Fibroblast of lung (primary cell): ENCODE measurements around the gene MB21D2. TPM values are rescaled to one million over a fixed set of nuclear protein-coding genes. Genes with fewer than 3 reads are reported as not detected.

Experiments used
- DNase-seq, 2 donors: peaks; one replicate each; pipeline versions ENCODE4 v3.0.0 to v3.0.0-alpha.2; 2010; ENCODE audit warnings: low read depth in 2 of 2
- H2AFZ ChIP-seq: 2 replicates; pipeline ENCODE4 v1.5.1; 2012; ENCODE audit warnings: low read length, control low read depth, inconsistent platforms
- H3K27ac ChIP-seq: 2 replicates; pipeline ENCODE4 v1.5.1; 2011; ENCODE audit warnings: low read length, control low read depth; ENCODE audit not compliant: insufficient read depth
- H3K27me3 ChIP-seq: 2 replicates; pipeline ENCODE4 v1.5.1; 2011; ENCODE audit warnings: mild to moderate bottlenecking, low read length; ENCODE audit not compliant: control insufficient read depth, insufficient read depth
- H3K36me3 ChIP-seq: 2 replicates; pipeline ENCODE4 v1.5.1; 2011; ENCODE audit warnings: low read length; ENCODE audit not compliant: control insufficient read depth, insufficient read depth
- H3K4me1 ChIP-seq: 2 replicates; pipeline ENCODE4 v1.5.1; 2011; ENCODE audit warnings: low read length; ENCODE audit not compliant: control insufficient read depth, insufficient read depth; ENCODE audit errors: extremely low read depth
- H3K4me2 ChIP-seq: 2 replicates; pipeline ENCODE4 v1.5.1; 2011; ENCODE audit warnings: low read length, control low read depth; ENCODE audit not compliant: insufficient read depth; ENCODE audit errors: extremely low read depth
- H3K4me3 ChIP-seq, 4 experiments: fragments of 200-600 bp in 1 of 4; sonication (generic) in 1 of 4; replicated peaks in 1 of 4; 2 replicates each; pipeline ENCODE4 v1.5.1; 2011 to 2016; ENCODE audit warnings: low read length in 4 of 4, low read depth in 3 of 4, mild to moderate bottlenecking in 3 of 4, control low read depth in 2 of 4, inconsistent platforms in 1 of 4, mixed read lengths in 1 of 4; ENCODE audit not compliant: insufficient read depth in 1 of 4; ENCODE audit errors: control extremely low read depth in 1 of 4
- H3K79me2 ChIP-seq: 2 replicates; pipeline ENCODE4 v1.5.1; 2012; ENCODE audit warnings: mild to moderate bottlenecking, low read length, inconsistent platforms; ENCODE audit not compliant: control insufficient read depth, insufficient read depth
- H3K9ac ChIP-seq: 2 replicates; pipeline ENCODE4 v1.5.1; 2011; ENCODE audit warnings: mild to moderate bottlenecking, low read length, control low read depth; ENCODE audit not compliant: insufficient read depth
- H3K9me3 ChIP-seq: 2 replicates; pipeline ENCODE4 v1.5.1; 2012; ENCODE audit warnings: low read depth, low read length; ENCODE audit not compliant: control insufficient read depth, insufficient read depth
- H4K20me1 ChIP-seq: 2 replicates; pipeline ENCODE4 v1.5.1; 2011; ENCODE audit warnings: low read length; ENCODE audit not compliant: control insufficient read depth, insufficient read depth; ENCODE audit errors: extremely low read depth
- CTCF ChIP-seq, 2 donors: IDR thresholded peaks in 1 of 2; conservative IDR thresholded peaks in 1 of 2; 1 replicate in 1 of 2; 2 replicates in 1 of 2; pipeline ENCODE4 v1.5.1; 2011 to 2012; ENCODE audit warnings: low read length in 2 of 2, control low read depth in 1 of 2, inconsistent platforms in 1 of 2, low read depth in 1 of 2, mild to moderate bottlenecking in 1 of 2
- EZH2 ChIP-seq: IDR thresholded peaks from 2 replicates; pipeline ENCODE4 v1.5.1; 2012; ENCODE audit warnings: low read length, control low read depth, mild to moderate bottlenecking; ENCODE audit errors: missing control alignments
- polyA plus RNA-seq, 2 donors: library from polyadenylated mRNA; depleted of rRNA in 1 of 2; stranded (reverse) in 1 of 2; unstranded in 1 of 2; fragments of >200 nt; gene quantifications; 2 replicates each; pipeline ENCODE4 v1.2.1, GENCODE V29; 2011 to 2012; ENCODE audit warnings: missing spikeins in 1 of 2
- total RNA-seq: library from RNA; depleted of rRNA; stranded (reverse); fragments of >200 nt; gene quantifications from 2 replicates; pipeline ENCODE4 v1.2.1, GENCODE V29; 2014

The MB21D2 gene
- total and polyA plus RNA-seq, 2 donors (not counting 1 experiment from before 2014, with no cell fraction given): 3.5 to 11.4 TPM

- no peak for TF ChIP-seq CTCF (conservative IDR thresholded peaks at IDR 0.05 in 1 of 2, IDR thresholded peaks at IDR 0.05 in 1 of 2; ENCODE audit: low read depth in 1 of 2, low read length in 2 of 2)
- no peak for TF ChIP-seq EZH2
- Histone ChIP-seq H3K4me1 (peaks cover 2% of the 10 kb centered on the region), H3K9me3 (no peaks in the 10 kb centered on the region), H2AFZ (no peak overlapping the region), H3K4me3 (no peak overlapping the region), H4K20me1 (no peaks in the 10 kb centered on the region), H3K27ac (no peak overlapping the region), H3K36me3 (no peaks in the 10 kb centered on the region), H3K4me2 (no peak overlapping the region), H3K27me3 (no peaks in the 10 kb centered on the region), H3K9ac (no peak overlapping the region), H3K79me2 (peaks cover 14% of the 10 kb centered on the region)
- no peak for DNase-seq
Observed at GRCh38 chr3:192860454-192860853, 57.2 kb downstream of the MB21D2 start.

- H3K36me3 ChIP-seq: no peaks in the 10 kb centered on the region
- no peak overlapping the region for H3K9ac ChIP-seq
- no peak overlapping the region for H3K27ac ChIP-seq
- TF ChIP-seq EZH2: no peak
- no peak for TF ChIP-seq CTCF (conservative IDR thresholded peaks at IDR 0.05 in 1 of 2, IDR thresholded peaks at IDR 0.05 in 1 of 2; ENCODE audit: low read depth in 1 of 2, low read length in 2 of 2)
- no peak overlapping the region for H3K4me2 ChIP-seq
- peaks cover 11% of the 10 kb centered on the region for H3K79me2 ChIP-seq
- DNase-seq: no peak
- H4K20me1 ChIP-seq: no peaks in the 10 kb centered on the region
- H3K27me3 ChIP-seq: no peaks in the 10 kb centered on the region
- H2AFZ ChIP-seq: no peak overlapping the region
- no peak overlapping the region for H3K4me3 ChIP-seq
- H3K4me1 ChIP-seq: no peaks in the 10 kb centered on the region
- H3K9me3 ChIP-seq: no peaks in the 10 kb centered on the region
Observed at GRCh38 chr3:192858849-192859585, 58.6 kb downstream of the MB21D2 start.

GRCh38 chr3:192857260-192857661 lies 60.4 kb downstream of the MB21D2 start:
- H3K79me2 ChIP-seq: peaks cover 14% of the 10 kb centered on the region
- peak in 1 of 2 donors; percentile 20 for DNase-seq
- no peaks in the 10 kb centered on the region for H4K20me1 ChIP-seq
- peak overlapping the region; percentile 38 for H3K4me2 ChIP-seq
- no peaks in the 10 kb centered on the region for H3K9me3 ChIP-seq
- H3K36me3 ChIP-seq: no peaks in the 10 kb centered on the region
- H3K27ac ChIP-seq: no peak overlapping the region
- no peaks in the 10 kb centered on the region for H3K4me1 ChIP-seq
- TF ChIP-seq EZH2 (no peak), CTCF (conservative IDR thresholded peaks at IDR 0.05 in 1 of 2, IDR thresholded peaks at IDR 0.05 in 1 of 2; ENCODE audit: low read depth in 1 of 2, low read length in 2 of 2) (no peak)
- no peak overlapping the region for H3K9ac ChIP-seq
- H2AFZ ChIP-seq: no peak overlapping the region
- peak overlapping the region in 1 of 4 experiments; percentile 3 for H3K4me3 ChIP-seq
- H3K27me3 ChIP-seq: no peaks in the 10 kb centered on the region
